HepG2 (cell line): Measurements from ENCODE around the gene NAIF1. TPM values are rescaled to one million over a fixed set of nuclear protein-coding genes. Genes with fewer than 3 reads are reported as not detected.

Experiments used
- ATAC-seq: fragments of 200-7000 bp; cut with Tn5 transposase; 3 replicates; pipeline ENCODE4 v1.9.1; 2020; ENCODE audit warnings: mild to moderate bottlenecking, moderate library complexity
- BruUV-seq: library from RNA; stranded (reverse); fragments of 400-500 nt; replicated peaks from 2 replicates; lab custom pipeline; 2021; lab: Mats Ljungman, UMichigan
- CTCF ChIA-PET: fragments of 300-600 bp; formaldehyde crosslinking; extraction: SDS; loops from one replicate; lab custom pipeline; 2021; ENCODE audit warnings: low total read pairs, inconsistent platforms, low intra/inter-chr PET ratio; lab: Yijun Ruan, JAX
- POLR2A ChIA-PET: fragments of 350-600 bp; sonication (Branson Sonifier 250); formaldehyde crosslinking; loops from one replicate; lab custom pipeline; 2020; ENCODE audit warnings: antibody characterized with exemption, inconsistent platforms; lab: Yijun Ruan, JAX
- DNase-seq: peaks from one replicate; pipeline ENCODE4 v3.0.0-alpha.2; 2015; ENCODE audit warnings: low spot score
- FAIRE-seq: peaks from 3 replicates; lab custom pipeline; 2011; peaks lifted over from hg19 to GRCh38; lab: Jason Lieb, UNC
- H2AFZ ChIP-seq: one replicate; pipeline ENCODE4 v1.6.1; 2011; ENCODE audit warnings: low read length, inconsistent platforms
- H3K27ac ChIP-seq: fragments of 300-600 bp; 3 replicates; pipeline ENCODE4 v1.8.0; 2011; ENCODE audit warnings: mixed run types, mild to moderate bottlenecking, mixed read lengths, low read length, inconsistent platforms; ENCODE audit not compliant: insufficient read depth; ENCODE audit errors: extremely low read length
- H3K27me3 ChIP-seq, 2 experiments: fragments of 200-600 bp in 1 of 2; 2 replicates in 1 of 2; 3 replicates in 1 of 2; pipeline versions ENCODE4 v1.6.0 to v1.8.0; 2011; ENCODE audit warnings: low read length in 2 of 2, mild to moderate bottlenecking in 2 of 2, moderate library complexity in 2 of 2, inconsistent platforms in 1 of 2; ENCODE audit not compliant: insufficient read depth in 2 of 2, control insufficient read depth in 1 of 2
- H3K36me3 ChIP-seq, 2 experiments: fragments of 200-600 bp in 1 of 2; replicated peaks in 1 of 2; 2 replicates in 1 of 2; 3 replicates in 1 of 2; pipeline versions ENCODE4 v1.5.1 to v1.8.0; 2011; ENCODE audit warnings: low read length in 2 of 2, inconsistent platforms in 1 of 2; ENCODE audit not compliant: insufficient read depth in 2 of 2, control insufficient read depth in 1 of 2
- H3K4me1 ChIP-seq: 2 replicates; pipeline ENCODE4 v1.5.1; 2012; ENCODE audit warnings: low read length, inconsistent platforms; ENCODE audit not compliant: insufficient read depth
- H3K4me2 ChIP-seq: 2 replicates; pipeline ENCODE4 v1.6.0; 2011; ENCODE audit warnings: low read depth, low read length, inconsistent platforms
- H3K4me3 ChIP-seq, 3 experiments: fragments of 200-600 bp in 1 of 3; sonication (generic), shearing (Covaris generic) in 1 of 3; replicated peaks in 1 of 3; 2 replicates each; pipeline ENCODE4 v1.5.1; 2011 to 2016; ENCODE audit warnings: low read length in 3 of 3, inconsistent platforms in 2 of 3, low read depth in 2 of 3, mild to moderate bottlenecking in 2 of 3, control low read depth in 1 of 3, mixed read lengths in 1 of 3; ENCODE audit not compliant: insufficient read depth in 1 of 3
- H3K79me2 ChIP-seq: one replicate; pipeline ENCODE4 v1.6.1; 2011; ENCODE audit warnings: low read length, inconsistent platforms; ENCODE audit not compliant: insufficient read depth
- H3K9ac ChIP-seq: 2 replicates; pipeline ENCODE4 v1.6.0; 2011; ENCODE audit warnings: mild to moderate bottlenecking, low read depth, low read length, inconsistent platforms; ENCODE audit not compliant: insufficient read depth
- H3K9me3 ChIP-seq: 2 replicates; pipeline ENCODE4 v1.5.1; 2012; ENCODE audit warnings: mild to moderate bottlenecking, low read length
- H4K20me1 ChIP-seq: 2 replicates; pipeline ENCODE4 v1.6.0; 2011; ENCODE audit warnings: inconsistent platforms, mild to moderate bottlenecking, low read length, moderate library complexity; ENCODE audit not compliant: insufficient read depth
- FOXA3 ChIP-seq: IDR thresholded peaks from 2 replicates; pipeline ENCODE4 v1.6.1; 2016; ENCODE audit warnings: missing genetic modification reagents, missing compliant biosample characterization
- HMGA1 ChIP-seq: sonication (generic); formaldehyde crosslinking; conservative IDR thresholded peaks from 2 replicates; pipeline ENCODE4 v1.4.0; 2020; ENCODE audit warnings: missing genetic modification reagents
- HOXA3 ChIP-seq: sonication (generic); formaldehyde crosslinking; IDR thresholded peaks from 2 replicates; pipeline ENCODE4 v1.5.0; 2020; ENCODE audit warnings: missing genetic modification reagents
- HOXD1 ChIP-seq: sonication (generic); formaldehyde crosslinking; IDR thresholded peaks from 2 replicates; pipeline ENCODE4 v1.5.0; 2020; ENCODE audit warnings: missing genetic modification reagents
- IKZF4 ChIP-seq: sonication (generic); formaldehyde crosslinking; IDR thresholded peaks from 2 replicates; pipeline ENCODE4 v1.5.1; 2020; ENCODE audit warnings: borderline replicate concordance, mild to moderate bottlenecking, low read depth, missing genetic modification reagents; ENCODE audit errors: not compliant biosample characterization
- KLF12 ChIP-seq: sonication (generic); formaldehyde crosslinking; IDR thresholded peaks from 2 replicates; pipeline ENCODE4 v1.4.0; 2020; ENCODE audit warnings: missing genetic modification reagents, borderline replicate concordance
- LCORL ChIP-seq, 2 experiments: fragments of 450-650 bp in 1 of 2; sonication (generic) in 1 of 2; formaldehyde crosslinking in 1 of 2; IDR thresholded peaks; 2 replicates each; pipeline versions ENCODE4 v1.5.0 to v1.6.1; 2017 to 2020; ENCODE audit warnings: antibody characterized with exemption in 1 of 2, missing genetic modification reagents in 1 of 2
- MTF1 ChIP-seq: sonication (generic); formaldehyde crosslinking; IDR thresholded peaks from 2 replicates; pipeline ENCODE4 v1.5.0; 2020; ENCODE audit warnings: missing genetic modification reagents
- MYPOP ChIP-seq: sonication (generic); formaldehyde crosslinking; IDR thresholded peaks from 2 replicates; pipeline ENCODE4 v1.8.1; 2023; ENCODE audit warnings: mild to moderate bottlenecking, moderate library complexity, missing genetic modification reagents
- PCBP1 ChIP-seq: fragments of 200-400 bp; formaldehyde crosslinking; IDR thresholded peaks from 2 replicates; pipeline ENCODE4 v1.6.1; 2017; ENCODE audit warnings: mild to moderate bottlenecking, low read depth, low read length, borderline replicate concordance
- PPARG ChIP-seq: conservative IDR thresholded peaks from 2 replicates; pipeline ENCODE4 v1.6.1; 2016; ENCODE audit warnings: missing biosample characterization, missing genetic modification reagents
- SMAD3 ChIP-seq: sonication (generic); formaldehyde crosslinking; IDR thresholded peaks from 2 replicates; pipeline ENCODE4 v1.4.0; 2020; ENCODE audit warnings: missing genetic modification reagents
- SOX13 ChIP-seq, 3 experiments: fragments of 450-650 bp in 1 of 3; sonication (generic) in 1 of 3; formaldehyde crosslinking in 1 of 3; IDR thresholded peaks in 2 of 3; conservative IDR thresholded peaks in 1 of 3; 2 replicates each; pipeline versions ENCODE4 v1.5.0 to v1.6.1; 2016 to 2020; ENCODE audit warnings: antibody characterized with exemption in 1 of 3, mild to moderate bottlenecking in 1 of 3, missing compliant biosample characterization in 1 of 3, missing genetic modification reagents in 1 of 3, moderate library complexity in 1 of 3
- TARDBP ChIP-seq: sonication (generic); formaldehyde crosslinking; IDR thresholded peaks from 2 replicates; pipeline ENCODE4 v1.8.0; 2022; ENCODE audit warnings: mild to moderate bottlenecking, missing genetic modification reagents
- ZBTB7A ChIP-seq: sonication (generic); formaldehyde crosslinking; IDR thresholded peaks from 2 replicates; pipeline ENCODE4 v1.8.0; 2022; ENCODE audit warnings: mild to moderate bottlenecking, missing genetic modification reagents
- ZNF510 ChIP-seq: sonication (generic); formaldehyde crosslinking; IDR thresholded peaks from 2 replicates; pipeline ENCODE4 v1.4.0; 2020; ENCODE audit warnings: low read depth, mild to moderate bottlenecking, missing genetic modification reagents
- ZNF567 ChIP-seq: sonication (generic); formaldehyde crosslinking; IDR thresholded peaks from 2 replicates; pipeline ENCODE4 v1.8.1; 2023; ENCODE audit warnings: mild to moderate bottlenecking, missing genetic modification reagents, borderline replicate concordance
- ZNF773 ChIP-seq: sonication (generic); formaldehyde crosslinking; IDR thresholded peaks from 2 replicates; pipeline ENCODE4 v1.4.0; 2020; ENCODE audit warnings: missing genetic modification reagents, borderline replicate concordance
- ZNF780A ChIP-seq: sonication (generic); formaldehyde crosslinking; IDR thresholded peaks from 2 replicates; pipeline ENCODE4 v1.8.0; 2022; ENCODE audit warnings: mild to moderate bottlenecking, missing genetic modification reagents, moderate library complexity
- ZZZ3 ChIP-seq: sonication (generic); formaldehyde crosslinking; IDR thresholded peaks from 2 replicates; pipeline ENCODE4 v1.4.0; 2020; ENCODE audit warnings: missing genetic modification reagents, mild to moderate bottlenecking, borderline replicate concordance
- WGBS: methylation state at CpG from one replicate; pipeline ENCODE4 v1.1.6; 2017; ENCODE audit warnings: low lambda C conversion rate; 5-methylcytosine and 5-hydroxymethylcytosine counted together
- in situ Hi-C: cut with HindIII; loops from 2 replicates; pipeline ENCODE4 v1.10.0; 2017; ENCODE audit warnings: low pct_unique_long_range_greater_than_20kb; ENCODE audit not compliant: extremely low pct_ligation_motif_present
- intact Hi-C: fragments of 100-400 bp; cut with micrococcal nuclease; formaldehyde crosslinking; loops from one replicate; pipeline ENCODE4 v1.10.0; 2022; ENCODE audit not compliant: unreplicated experiment
- polyA plus RNA-seq, 8 experiments: library from polyadenylated mRNA; depleted of rRNA in 3 of 8; stranded (reverse) in 7 of 8; unstranded in 1 of 8; fragments of >200 nt; fragmentation: Illumina TruSeq in 4 of 8; extraction: Trizol in 4 of 8; gene quantifications; 2 replicates each; pipeline versions ENCODE4 v1.2.1 to v1.2.3, GENCODE V29; 2011 to 2016; ENCODE audit warnings: low read depth in 4 of 8, missing spikeins in 1 of 8, mixed read lengths in 1 of 8; ENCODE audit not compliant: insufficient read depth in 1 of 8
- total RNA-seq, 5 experiments: library from RNA; depleted of rRNA; stranded (reverse); fragments of >200 nt; fragmentation: Illumina TruSeq; extraction: Trizol; gene quantifications; 2 replicates each; pipeline ENCODE4 v1.2.3, GENCODE V29; 2016; ENCODE audit warnings: low read depth in 1 of 5
- TF ChIP-seq, protein P1 (sequence below): conservative IDR thresholded peaks from 2 replicates; pipeline ENCODE4 v1.6.1; 2018; ENCODE audit warnings: missing genetic modification reagents

The NAIF1 gene
- total and polyA plus RNA-seq, 2 of the 13 experiments (the other 11 are each of a cell fraction or from before 2014, with no cell fraction given): 6.0 to 6.9 TPM

DNA sequence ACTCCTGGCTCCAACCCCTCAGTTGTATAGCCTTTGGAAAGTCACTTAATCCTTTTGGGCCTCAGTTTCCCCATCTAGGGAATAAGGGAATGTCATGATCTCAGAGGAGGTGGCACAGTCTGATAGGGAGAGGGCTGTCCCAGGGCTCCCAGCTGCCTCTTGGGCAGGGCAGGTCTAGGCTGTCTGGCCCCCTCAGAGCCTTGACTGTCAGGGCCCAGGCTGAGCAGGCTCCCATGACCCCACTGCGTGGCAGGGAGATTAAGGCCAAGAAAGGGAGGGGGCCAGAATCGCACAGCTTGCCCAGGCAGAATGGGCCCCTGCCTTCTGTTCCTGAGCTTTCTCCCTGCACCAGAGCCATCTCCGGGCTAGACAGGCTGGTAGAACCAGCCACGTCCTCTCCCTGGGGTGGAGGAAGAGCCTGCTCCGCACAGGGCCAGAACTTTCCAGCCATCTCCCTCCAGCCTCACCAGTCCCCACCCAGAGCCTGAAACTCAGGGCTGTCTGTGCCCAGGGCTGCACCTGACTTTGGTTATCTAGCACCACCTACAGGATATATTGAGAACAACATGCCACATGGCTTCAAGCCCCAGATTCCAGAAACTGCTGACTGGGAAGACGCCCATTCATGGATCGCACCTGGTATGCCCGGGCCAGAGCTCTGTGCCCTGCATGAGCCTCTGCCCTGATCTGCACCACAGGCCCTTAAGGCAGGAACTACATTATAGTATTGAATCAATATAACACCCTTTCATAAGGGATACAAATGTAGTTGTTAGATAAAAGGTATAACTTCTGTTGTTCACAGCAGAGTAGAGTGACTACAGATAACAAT, 32.1 kb downstream of the NAIF1 start:
- in situ Hi-C loops: loop anchor here (5.0 kb wide), 1 partner anchor 98 kb away; the partner anchor contains the start of gene DPM2
- Histone ChIP-seq H3K36me3 (no peaks in the 10 kb centered on the region), H4K20me1 (no peaks in the 10 kb centered on the region), H2AFZ (no peak overlapping the region), H3K4me2 (no peak overlapping the region), H3K9me3 (no peaks in the 10 kb centered on the region), H3K4me3 (no peak overlapping the region; a peak in 1 of 6 replicates), H3K9ac (no peak overlapping the region), H3K79me2 (no peaks in the 10 kb centered on the region), H3K27me3 (no peaks in the 10 kb centered on the region; a peak in 1 of 5 replicates), H3K4me1 (peaks cover 16% of the 10 kb centered on the region), H3K27ac (no peak overlapping the region)
- CTCF ChIA-PET: interaction anchor here (1.1 to 3.2 kb wide), 7 partner anchors 8 to 114 kb away, joined by 3 to 28 read pairs (median 4); no protein-coding TSS in a partner anchor
- POLR2A ChIA-PET: interaction anchor here (0.6 to 1.6 kb wide), 8 partner anchors 54 to 102 kb away, joined by 3 to 5 read pairs (median 3); partner anchors contain the start of genes DPM2, EEIG1 and PTGES2
- intact Hi-C loops: loop anchor here (2.0 kb wide), 1 partner anchor 92 kb away; no protein-coding TSS in a partner anchor
- FAIRE-seq: peak; percentile 71
- BruUV-seq: no TSS peak
- 29% methylated on average over 7 of the region's 8 CpGs for WGBS
- peak; percentile 81 for DNase-seq
- peak; percentile 97 for ATAC-seq
- TF ChIP-seq SOX13 (IDR thresholded peaks at IDR 0.05): no peak
- TF ChIP-seq SOX13 (CRISPR knock-in tag; conservative IDR thresholded peaks at IDR 0.05 in 1 of 2, IDR thresholded peaks at IDR 0.05 in 1 of 2): peak in 1 of 2 experiments; percentile 42; a peak in 1 of 4 replicates
- TF ChIP-seq ZNF773: no peak
- no peak for TF ChIP-seq MYPOP (CRISPR knock-in tag)
- TF ChIP-seq ZBTB7A (CRISPR knock-in tag): peak; percentile 44; the same call in 1 of the 2 replicates
- TF ChIP-seq ZNF780A (CRISPR knock-in tag): no peak
- TF ChIP-seq KLF12: 0 out of 2 replicates have a peak, but pooled peaks have one; percentile 40
- TF ChIP-seq MTF1: no peak
- no peak for TF ChIP-seq LCORL (IDR thresholded peaks at IDR 0.05)
- peak; percentile 56 for TF ChIP-seq LCORL (CRISPR knock-in tag; IDR thresholded peaks at IDR 0.05)
- no peak for TF ChIP-seq HMGA1 (CRISPR knock-in tag)
- TF ChIP-seq PPARG (CRISPR knock-in tag): peak; percentile 37; the same call in 1 of the 2 replicates
- TF ChIP-seq HOXD1: no peak
- TF ChIP-seq, protein P1, sequence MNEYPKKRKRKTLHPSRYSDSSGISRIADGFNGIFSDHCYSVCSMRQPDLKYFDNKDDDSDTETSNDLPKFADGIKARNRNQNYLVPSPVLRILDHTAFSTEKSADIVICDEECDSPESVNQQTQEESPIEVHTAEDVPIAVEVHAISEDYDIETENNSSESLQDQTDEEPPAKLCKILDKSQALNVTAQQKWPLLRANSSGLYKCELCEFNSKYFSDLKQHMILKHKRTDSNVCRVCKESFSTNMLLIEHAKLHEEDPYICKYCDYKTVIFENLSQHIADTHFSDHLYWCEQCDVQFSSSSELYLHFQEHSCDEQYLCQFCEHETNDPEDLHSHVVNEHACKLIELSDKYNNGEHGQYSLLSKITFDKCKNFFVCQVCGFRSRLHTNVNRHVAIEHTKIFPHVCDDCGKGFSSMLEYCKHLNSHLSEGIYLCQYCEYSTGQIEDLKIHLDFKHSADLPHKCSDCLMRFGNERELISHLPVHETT (CRISPR knock-in tag): 0 out of 2 replicates have a peak, but pooled peaks have one; percentile 31
- TF ChIP-seq ZNF510: no peak
- peak; percentile 66; the same call in 1 of the 2 replicates for TF ChIP-seq SMAD3
- no peak for TF ChIP-seq ZZZ3 (CRISPR knock-in tag)
- peak; percentile 60; the same call in 1 of the 2 replicates for TF ChIP-seq ZNF567
- TF ChIP-seq FOXA3: no peak
- peak; percentile 60; the same call in 1 of the 2 replicates for TF ChIP-seq HOXA3 (CRISPR knock-in tag)
- TF ChIP-seq IKZF4 (CRISPR knock-in tag): no peak
- no peak for TF ChIP-seq TARDBP (CRISPR knock-in tag)
- TF ChIP-seq PCBP1: no peak
